ENCODE data around the gene ALMS1. TPM values are rescaled to one million over a fixed set of nuclear protein-coding genes. Genes with fewer than 3 reads are reported as not detected.

The ALMS1 gene
- total and polyA plus RNA-seq, 2 donors (not counting 3 experiments of a cell fraction or from before 2014, with no cell fraction given), result 5.7 to 15.4 TPM

GRCh38 chr2:73339201-73339600 lies 46.4 kb upstream of the ALMS1 start:
- H3K79me2 ChIP-seq (ENCODE audit: control insufficient read depth, insufficient read depth, low read length), result no peaks in the 10 kb centered on the region

GRCh38 chr2:73341039-73341438 lies 44.6 kb upstream of the ALMS1 start:
- Histone ChIP-seq H3K9ac (replicated peaks; ENCODE audit: extremely low read depth, insufficient read depth, low read length) (no peak overlapping the region), H3K79me2 (ENCODE audit: control insufficient read depth, insufficient read depth, low read length) (no peaks in the 10 kb centered on the region), H2AFZ (ENCODE audit: low read depth, low read length) (no peak overlapping the region), H3K9me3 (replicated peaks; ENCODE audit: control insufficient read depth, insufficient read depth, low read length) (no peaks in the 10 kb centered on the region), H3K4me3 (replicated peaks in 1 of 3; ENCODE audit: insufficient read depth in 1 of 3, low read depth in 1 of 3, low read length in 3 of 3) (no peak overlapping the region), H3K4me1 (ENCODE audit: control insufficient read depth, extremely low read depth, insufficient read depth, low read length) (no peaks in the 10 kb centered on the region), H4K20me1 (replicated peaks; ENCODE audit: control insufficient read depth, extremely low read depth, insufficient read depth, low read length) (no peaks in the 10 kb centered on the region), H3K4me2 (ENCODE audit: insufficient read depth, low read length) (no peak overlapping the region), H3K27ac (ENCODE audit: insufficient read depth, low read depth, low read length) (no peak overlapping the region), H3K36me3 (ENCODE audit: control insufficient read depth in 2 of 2, extremely low read depth in 1 of 2, insufficient read depth in 2 of 2, low read length in 2 of 2) (no peaks in the 10 kb centered on the region), H3K27me3 (ENCODE audit: control insufficient read depth in 2 of 2, insufficient read depth in 2 of 2, low read length in 2 of 2) (peaks cover 7 to 8% of the 10 kb centered on the region in 2 experiments), H3K9me1 (replicated peaks; ENCODE audit: control insufficient read depth, extremely low read depth, insufficient read depth, low read length) (no peaks in the 10 kb centered on the region)
- intact Hi-C loops (cut with micrococcal nuclease), result no loop called here
- DNase-seq (ENCODE audit: low read depth, low spot score) (no peak), FAIRE-seq (no peak)
- ChIA-PET CTCF (interaction anchor here (0.7 kb wide), 1 partner anchor 1293 kb away, joined by 3 read pairs; no protein-coding TSS in a partner anchor), POLR2A (no interaction called here)
- dilution Hi-C loops (cut with MboI; ENCODE audit: extremely low pct_ligation_motif_present, low sequenced_read_pairs), result no loop called here
- BruUV-seq (replicated peaks), result no TSS peak
- no peak for TF ChIP-seq POLR2AphosphoS5 (IDR thresholded peaks at IDR 0.05; ENCODE audit: insufficient read depth, low read depth, low read length)
- no peak for TF ChIP-seq GATA2 (IDR thresholded peaks at IDR 0.05; ENCODE audit: insufficient read depth, insufficient read length, low read depth, low read length)
- no peak for TF ChIP-seq MAX (IDR thresholded peaks at IDR 0.05; ENCODE audit: insufficient read depth, insufficient read length)
- TF ChIP-seq EZH2 (IDR thresholded peaks at IDR 0.05; ENCODE audit: borderline replicate concordance, low read depth, low read length, severe bottlenecking), result no peak
- TF ChIP-seq CTCF (IDR thresholded peaks at IDR 0.05; ENCODE audit: extremely low read depth in 1 of 2, insufficient read depth in 1 of 2, low read depth in 1 of 2, low read length in 2 of 2), result no peak
- TF ChIP-seq POLR2A (IDR thresholded peaks at IDR 0.05; ENCODE audit: low read depth, low read length), result no peak
- TF ChIP-seq FOS (IDR thresholded peaks at IDR 0.05; ENCODE audit: borderline replicate concordance, insufficient read depth, low read length), result no peak
- TF ChIP-seq MYC (IDR thresholded peaks at IDR 0.05; ENCODE audit: low read depth, low read length), result no peak
- no peak for TF ChIP-seq JUN (IDR thresholded peaks at IDR 0.05; ENCODE audit: borderline replicate concordance, insufficient read depth, insufficient read length, low read depth)

More at GRCh38 chr2:73339201-73339600, 46.4 kb upstream of the ALMS1 start:
- intact Hi-C loops (cut with micrococcal nuclease), result no loop called here
- Histone ChIP-seq H3K9me3 (replicated peaks; ENCODE audit: control insufficient read depth, insufficient read depth, low read length) (no peaks in the 10 kb centered on the region), H3K36me3 (ENCODE audit: control insufficient read depth in 2 of 2, extremely low read depth in 1 of 2, insufficient read depth in 2 of 2, low read length in 2 of 2) (no peaks in the 10 kb centered on the region), H3K4me3 (replicated peaks in 1 of 3; ENCODE audit: insufficient read depth in 1 of 3, low read depth in 1 of 3, low read length in 3 of 3) (no peak overlapping the region), H3K4me2 (ENCODE audit: insufficient read depth, low read length) (no peak overlapping the region), H2AFZ (ENCODE audit: low read depth, low read length) (no peak overlapping the region), H4K20me1 (replicated peaks; ENCODE audit: control insufficient read depth, extremely low read depth, insufficient read depth, low read length) (no peaks in the 10 kb centered on the region), H3K27me3 (ENCODE audit: control insufficient read depth in 2 of 2, insufficient read depth in 2 of 2, low read length in 2 of 2) (peaks cover 7 to 9% of the 10 kb centered on the region in 2 experiments), H3K9ac (replicated peaks; ENCODE audit: extremely low read depth, insufficient read depth, low read length) (no peak overlapping the region), H3K4me1 (ENCODE audit: control insufficient read depth, extremely low read depth, insufficient read depth, low read length) (no peaks in the 10 kb centered on the region), H3K27ac (ENCODE audit: insufficient read depth, low read depth, low read length) (no peak overlapping the region), H3K9me1 (replicated peaks; ENCODE audit: control insufficient read depth, extremely low read depth, insufficient read depth, low read length) (no peaks in the 10 kb centered on the region)
- dilution Hi-C loops (cut with MboI; ENCODE audit: extremely low pct_ligation_motif_present, low sequenced_read_pairs), result no loop called here
- ChIA-PET POLR2A (no interaction called here), CTCF (no interaction called here)
- FAIRE-seq (no peak), DNase-seq (ENCODE audit: low read depth, low spot score) (no peak)
- TF ChIP-seq JUN (IDR thresholded peaks at IDR 0.05; ENCODE audit: borderline replicate concordance, insufficient read depth, insufficient read length, low read depth) (no peak), GATA2 (IDR thresholded peaks at IDR 0.05; ENCODE audit: insufficient read depth, insufficient read length, low read depth, low read length) (no peak)
- BruUV-seq (replicated peaks), result no TSS peak
